OCI-LY3 (cell line): ENCODE results near the gene KLHL29.

ENCODE experiments used
- H2AFZ ChIP-seq: fragments of 200-600, 300-600 bp; shearing (Covaris generic); 2 replicates; pipeline ENCODE4 v1.6.0; 2014; ENCODE audit warnings: antibody characterized with exemption, low read depth, low read length
- H3K27ac ChIP-seq: fragments of 200-600, 300-600 bp; sonication (generic); 2 replicates; pipeline ENCODE4 v1.5.1; 2014; ENCODE audit warnings: mild to moderate bottlenecking, low read length, moderate library complexity, mixed read lengths
- H3K27me3 ChIP-seq: fragments of 200-600, 300-600 bp; sonication (generic); 2 replicates; pipeline ENCODE4 v1.6.1; 2014; ENCODE audit warnings: low read depth, low read length, mixed read lengths
- H3K36me3 ChIP-seq: fragments of 200-600, 300-600 bp; sonication (generic); replicated peaks from 2 replicates; pipeline ENCODE3; 2014; ENCODE audit warnings: low read depth, low read length, mixed read lengths
- H3K4me1 ChIP-seq: fragments of 300-600, 200-600 bp; sonication (generic); 2 replicates; pipeline ENCODE4 v1.6.1; 2014; ENCODE audit warnings: low read length, mixed read lengths
- H3K4me2 ChIP-seq: fragments of 200-600, 300-600 bp; sonication (generic); 2 replicates; pipeline ENCODE4 v1.6.1; 2014; ENCODE audit warnings: low read length, mixed read lengths
- H3K4me3 ChIP-seq: fragments of 300-600, 200-600 bp; sonication (generic); 2 replicates; pipeline ENCODE4 v1.5.1; 2014; ENCODE audit warnings: antibody characterized with exemption, mild to moderate bottlenecking, low read length, moderate library complexity
- H3K79me2 ChIP-seq: fragments of 300-600, 200-600 bp; shearing (Covaris generic); 2 replicates; pipeline ENCODE4 v1.6.1; 2014; ENCODE audit warnings: mild to moderate bottlenecking, low read length, mixed read lengths
- H3K9ac ChIP-seq: fragments of 300-600, 200-600 bp; shearing (Covaris generic); 2 replicates; pipeline ENCODE4 v1.6.0; 2014; ENCODE audit warnings: mild to moderate bottlenecking, low read length, moderate library complexity
- H3K9me3 ChIP-seq: fragments of 200-600, 300-600 bp; shearing (Covaris generic); 2 replicates; pipeline ENCODE4 v1.6.1; 2014; ENCODE audit warnings: low read length, mixed read lengths; ENCODE audit not compliant: insufficient read depth
- H4K20me1 ChIP-seq: fragments of 200-600, 300-600 bp; sonication (generic); 2 replicates; pipeline ENCODE4 v1.6.1; 2016; ENCODE audit warnings: low read length, mixed read lengths; ENCODE audit not compliant: insufficient read depth
- CTCF ChIP-seq: fragments of 200-600, 300-600 bp; sonication (generic); IDR thresholded peaks from 2 replicates; pipeline ENCODE4 v1.5.1; 2014; ENCODE audit warnings: antibody characterized with exemption, low read length, low read depth
- EZH2phosphoT487 ChIP-seq: fragments of 200-600 bp; shearing (Covaris generic); IDR thresholded peaks from 2 replicates; pipeline ENCODE4 v1.6.1; 2018; ENCODE audit warnings: antibody characterized with exemption, mixed run types, low read depth

Gene KLHL29

DNA sequence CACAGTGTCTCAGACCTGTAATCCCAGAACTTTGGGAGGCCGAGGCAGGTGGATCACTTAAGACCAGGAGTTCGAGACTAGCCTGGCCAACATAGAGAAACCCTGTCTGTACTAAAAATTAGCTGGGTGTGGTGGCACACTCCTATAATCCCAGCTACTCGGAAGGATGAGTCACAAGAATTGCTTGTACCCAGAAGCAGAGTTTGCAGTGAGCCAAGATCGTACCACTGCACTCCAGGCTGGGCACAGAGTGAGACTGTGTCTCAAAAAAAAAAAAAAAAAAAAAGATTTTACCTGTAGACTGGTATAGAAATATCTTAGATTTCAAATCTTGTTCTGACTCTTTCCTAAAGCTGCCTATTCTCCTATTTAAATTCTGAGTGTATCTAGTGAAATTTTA, 7.2 kb upstream of the KLHL29 start:
- Histone ChIP-seq H3K9me3 (no peaks in the 10 kb centered on the region), H4K20me1 (no peaks in the 10 kb centered on the region), H3K36me3 (no peaks in the 10 kb centered on the region), H3K9ac (no peak overlapping the region), H2AFZ (no peak overlapping the region), H3K4me1 (peaks cover 26% of the 10 kb centered on the region), H3K27me3 (0 out of 2 replicates have a peak, but pooled peaks cover 6% of the 10 kb centered on the region), H3K4me2 (no peak overlapping the region), H3K79me2 (no peaks in the 10 kb centered on the region), H3K27ac (no peak overlapping the region), H3K4me3 (no peak overlapping the region)
- TF ChIP-seq CTCF = no peak
- TF ChIP-seq EZH2phosphoT487 = no peak

- Histone ChIP-seq H4K20me1 (no peaks in the 10 kb centered on the region), H3K36me3 (no peaks in the 10 kb centered on the region), H2AFZ (no peak overlapping the region), H3K4me2 (no peak overlapping the region), H3K79me2 (no peaks in the 10 kb centered on the region), H3K9ac (no peak overlapping the region), H3K27ac (no peak overlapping the region), H3K4me3 (no peak overlapping the region), H3K27me3 (0 out of 2 replicates have a peak, but pooled peaks cover 6% of the 10 kb centered on the region), H3K4me1 (peaks cover 26% of the 10 kb centered on the region), H3K9me3 (no peaks in the 10 kb centered on the region)
- TF ChIP-seq CTCF (no peak), EZH2phosphoT487 (no peak)
These were observed 6.5 kb upstream of the KLHL29 start for GRCh38 chr2:23378496-23378895.

DNA sequence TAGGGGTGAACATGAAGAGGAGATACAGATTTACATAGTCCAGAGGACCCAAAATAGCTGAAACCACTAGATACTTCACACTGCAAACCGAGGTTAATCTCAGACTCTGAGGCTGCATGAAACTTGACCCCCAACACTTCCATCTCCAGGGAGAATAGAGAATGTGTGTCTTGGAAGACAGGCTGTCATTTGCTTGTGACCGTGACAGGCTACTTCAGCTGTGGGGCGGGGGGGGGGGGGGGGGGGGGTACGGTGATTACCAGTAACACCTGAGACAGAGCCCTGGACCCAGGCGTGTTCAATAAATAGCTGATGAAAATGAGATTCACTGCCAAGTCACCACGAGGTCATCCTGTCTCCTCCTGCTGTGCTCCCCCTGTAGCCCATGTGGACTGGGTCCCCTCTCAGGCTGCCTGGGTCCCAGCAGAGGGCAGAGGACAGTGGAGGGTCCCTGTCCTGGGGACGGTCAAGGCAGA, 5.7 kb upstream of the KLHL29 start:
- Histone ChIP-seq H3K4me3 (no peak overlapping the region), H3K36me3 (no peaks in the 10 kb centered on the region), H3K27me3 (0 out of 2 replicates have a peak, but pooled peaks cover 6% of the 10 kb centered on the region), H3K4me2 (peak overlapping the region; percentile 89; the same call in 1 of the 2 replicates), H3K9me3 (no peaks in the 10 kb centered on the region), H2AFZ (no peak overlapping the region), H3K79me2 (no peaks in the 10 kb centered on the region), H4K20me1 (no peaks in the 10 kb centered on the region), H3K9ac (no peak overlapping the region), H3K27ac (no peak overlapping the region), H3K4me1 (peaks cover 26% of the 10 kb centered on the region)
- no peak for TF ChIP-seq CTCF
- no peak for TF ChIP-seq EZH2phosphoT487

GRCh38 chr2:23380562-23381065, 4.4 kb upstream of the KLHL29 start:
- peak overlapping the region; percentile 55; the same call in 1 of the 2 replicates for H3K9ac ChIP-seq
- peak overlapping the region; percentile 73 for H2AFZ ChIP-seq
- no peaks in the 10 kb centered on the region for H3K9me3 ChIP-seq
- H3K4me2 ChIP-seq = peak overlapping the region; percentile 89
- TF ChIP-seq EZH2phosphoT487 = no peak
- TF ChIP-seq CTCF = no peak
- no peaks in the 10 kb centered on the region for H4K20me1 ChIP-seq
- H3K4me1 ChIP-seq = peaks cover 29% of the 10 kb centered on the region
- peak overlapping the region; percentile 69 for H3K4me3 ChIP-seq
- H3K27me3 ChIP-seq = no peaks in the 10 kb centered on the region
- H3K36me3 ChIP-seq = no peaks in the 10 kb centered on the region
- no peaks in the 10 kb centered on the region for H3K79me2 ChIP-seq
- peak overlapping the region; percentile 29; the same call in 1 of the 2 replicates for H3K27ac ChIP-seq
